Loucy (cell line): ENCODE measurements around the gene ZNG1B.
"Not testable (repeated sequence)": the region's sequence is repeated elsewhere in the genome, so short reads cannot be mapped to it uniquely, and the experiment has no call there.

ENCODE experiments used
- EZH2phosphoT487 ChIP-seq: fragments of 200-600 bp; IDR thresholded peaks from 2 replicates; pipeline ENCODE4 v1.6.1; 2018; ENCODE audit warnings: antibody characterized with exemption, mild to moderate bottlenecking, moderate library complexity, borderline replicate concordance
- TF ChIP-seq, protein P1 (sequence below): fragments of 200-600 bp; sonication (generic); conservative IDR thresholded peaks from 2 replicates; pipeline ENCODE4 v1.5.1; 2014; ENCODE audit warnings: mild to moderate bottlenecking, antibody characterized with exemption, low read length

DNA sequence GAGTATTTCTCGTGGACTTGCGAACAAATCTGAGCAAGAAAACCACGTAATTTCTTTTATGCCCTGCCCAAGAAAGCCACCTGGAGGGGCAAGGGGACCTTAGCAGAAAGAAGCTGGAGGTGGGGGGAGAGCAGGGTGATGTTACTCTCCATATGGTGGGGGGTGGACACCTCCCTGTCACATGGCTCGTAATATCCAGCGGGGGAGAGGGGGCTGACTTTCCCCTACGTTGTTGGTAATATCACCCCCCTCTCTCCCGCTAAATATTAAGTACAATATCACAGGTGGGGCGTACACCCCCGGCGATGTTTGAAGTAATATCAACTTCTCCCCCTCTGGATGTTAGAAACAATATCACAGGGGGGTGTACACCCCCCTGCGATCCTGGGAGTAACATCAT lies 70.7 kb downstream of the ZNG1B start:
- TF ChIP-seq, protein P1, sequence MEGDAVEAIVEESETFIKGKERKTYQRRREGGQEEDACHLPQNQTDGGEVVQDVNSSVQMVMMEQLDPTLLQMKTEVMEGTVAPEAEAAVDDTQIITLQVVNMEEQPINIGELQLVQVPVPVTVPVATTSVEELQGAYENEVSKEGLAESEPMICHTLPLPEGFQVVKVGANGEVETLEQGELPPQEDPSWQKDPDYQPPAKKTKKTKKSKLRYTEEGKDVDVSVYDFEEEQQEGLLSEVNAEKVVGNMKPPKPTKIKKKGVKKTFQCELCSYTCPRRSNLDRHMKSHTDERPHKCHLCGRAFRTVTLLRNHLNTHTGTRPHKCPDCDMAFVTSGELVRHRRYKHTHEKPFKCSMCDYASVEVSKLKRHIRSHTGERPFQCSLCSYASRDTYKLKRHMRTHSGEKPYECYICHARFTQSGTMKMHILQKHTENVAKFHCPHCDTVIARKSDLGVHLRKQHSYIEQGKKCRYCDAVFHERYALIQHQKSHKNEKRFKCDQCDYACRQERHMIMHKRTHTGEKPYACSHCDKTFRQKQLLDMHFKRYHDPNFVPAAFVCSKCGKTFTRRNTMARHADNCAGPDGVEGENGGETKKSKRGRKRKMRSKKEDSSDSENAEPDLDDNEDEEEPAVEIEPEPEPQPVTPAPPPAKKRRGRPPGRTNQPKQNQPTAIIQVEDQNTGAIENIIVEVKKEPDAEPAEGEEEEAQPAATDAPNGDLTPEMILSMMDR = not testable (repeated sequence)
- not testable (repeated sequence) for TF ChIP-seq EZH2phosphoT487
